ENCODE data around the gene SHISA8. TPM values are rescaled to one million over a fixed set of nuclear protein-coding genes. Genes with fewer than 3 reads are reported as not detected.

SHISA8 gene
- total and polyA plus RNA-seq, 10 of the 15 experiments (the other 5 are each of a cell fraction or from before 2014, with no cell fraction given), result 0.06 to 10.1 (median 0.25) TPM

DNA sequence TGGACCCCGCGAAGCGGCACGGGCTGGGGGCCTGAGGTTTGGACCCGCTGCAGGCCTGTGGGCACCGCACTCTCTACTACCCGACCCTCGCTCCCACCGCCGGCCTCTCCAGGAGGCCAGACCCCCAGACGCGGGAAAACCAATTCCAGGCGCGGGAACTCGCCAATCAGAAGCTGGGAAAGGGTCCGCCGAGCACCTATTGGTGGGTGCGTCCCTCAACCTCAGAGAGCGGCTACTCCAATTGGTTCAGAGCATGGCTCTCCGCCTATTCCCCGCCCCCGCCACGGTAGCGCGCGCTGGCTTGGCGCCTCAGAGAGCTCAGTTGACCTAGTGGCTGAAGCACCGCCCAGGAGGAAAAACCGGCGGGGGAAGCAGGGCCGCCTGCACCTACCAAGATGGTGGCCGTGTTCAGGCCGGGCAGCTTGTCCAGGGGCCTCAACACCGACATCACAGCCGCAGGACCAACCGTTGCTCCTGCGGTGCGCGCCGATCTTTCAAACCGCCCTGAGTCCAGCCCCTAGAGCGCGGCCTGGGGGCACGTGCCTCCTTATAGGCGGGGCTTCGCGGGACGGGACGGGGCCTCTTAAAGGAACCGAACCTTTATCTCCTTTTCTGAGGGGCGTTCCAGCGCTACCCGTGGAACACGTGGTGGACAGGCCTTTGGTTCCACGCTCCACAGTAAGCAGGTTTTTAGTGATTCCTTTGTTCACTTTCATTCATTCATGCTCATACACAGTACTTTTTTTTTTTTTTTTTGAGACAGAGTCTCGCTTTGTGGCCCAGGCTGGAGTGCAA, 32.0 kb upstream of the SHISA8 start, which contains the start of gene CENPM (continued):
- TF ChIP-seq, protein P1, sequence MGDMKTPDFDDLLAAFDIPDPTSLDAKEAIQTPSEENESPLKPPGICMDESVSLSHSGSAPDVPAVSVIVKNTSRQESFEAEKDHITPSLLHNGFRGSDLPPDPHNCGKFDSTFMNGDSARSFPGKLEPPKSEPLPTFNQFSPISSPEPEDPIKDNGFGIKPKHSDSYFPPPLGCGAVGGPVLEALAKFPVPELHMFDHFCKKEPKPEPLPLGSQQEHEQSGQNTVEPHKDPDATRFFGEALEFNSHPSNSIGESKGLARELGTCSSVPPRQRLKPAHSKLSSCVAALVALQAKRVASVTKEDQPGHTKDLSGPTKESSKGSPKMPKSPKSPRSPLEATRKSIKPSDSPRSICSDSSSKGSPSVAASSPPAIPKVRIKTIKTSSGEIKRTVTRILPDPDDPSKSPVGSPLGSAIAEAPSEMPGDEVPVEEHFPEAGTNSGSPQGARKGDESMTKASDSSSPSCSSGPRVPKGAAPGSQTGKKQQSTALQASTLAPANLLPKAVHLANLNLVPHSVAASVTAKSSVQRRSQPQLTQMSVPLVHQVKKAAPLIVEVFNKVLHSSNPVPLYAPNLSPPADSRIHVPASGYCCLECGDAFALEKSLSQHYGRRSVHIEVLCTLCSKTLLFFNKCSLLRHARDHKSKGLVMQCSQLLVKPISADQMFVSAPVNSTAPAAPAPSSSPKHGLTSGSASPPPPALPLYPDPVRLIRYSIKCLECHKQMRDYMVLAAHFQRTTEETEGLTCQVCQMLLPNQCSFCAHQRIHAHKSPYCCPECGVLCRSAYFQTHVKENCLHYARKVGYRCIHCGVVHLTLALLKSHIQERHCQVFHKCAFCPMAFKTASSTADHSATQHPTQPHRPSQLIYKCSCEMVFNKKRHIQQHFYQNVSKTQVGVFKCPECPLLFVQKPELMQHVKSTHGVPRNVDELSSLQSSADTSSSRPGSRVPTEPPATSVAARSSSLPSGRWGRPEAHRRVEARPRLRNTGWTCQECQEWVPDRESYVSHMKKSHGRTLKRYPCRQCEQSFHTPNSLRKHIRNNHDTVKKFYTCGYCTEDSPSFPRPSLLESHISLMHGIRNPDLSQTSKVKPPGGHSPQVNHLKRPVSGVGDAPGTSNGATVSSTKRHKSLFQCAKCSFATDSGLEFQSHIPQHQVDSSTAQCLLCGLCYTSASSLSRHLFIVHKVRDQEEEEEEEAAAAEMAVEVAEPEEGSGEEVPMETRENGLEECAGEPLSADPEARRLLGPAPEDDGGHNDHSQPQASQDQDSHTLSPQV (IDR thresholded peaks at IDR 0.05), result no peak
- TF ChIP-seq NRF1 (conservative IDR thresholded peaks at IDR 0.05; ENCODE audit: low read depth, low read length), result no peak

DNA sequence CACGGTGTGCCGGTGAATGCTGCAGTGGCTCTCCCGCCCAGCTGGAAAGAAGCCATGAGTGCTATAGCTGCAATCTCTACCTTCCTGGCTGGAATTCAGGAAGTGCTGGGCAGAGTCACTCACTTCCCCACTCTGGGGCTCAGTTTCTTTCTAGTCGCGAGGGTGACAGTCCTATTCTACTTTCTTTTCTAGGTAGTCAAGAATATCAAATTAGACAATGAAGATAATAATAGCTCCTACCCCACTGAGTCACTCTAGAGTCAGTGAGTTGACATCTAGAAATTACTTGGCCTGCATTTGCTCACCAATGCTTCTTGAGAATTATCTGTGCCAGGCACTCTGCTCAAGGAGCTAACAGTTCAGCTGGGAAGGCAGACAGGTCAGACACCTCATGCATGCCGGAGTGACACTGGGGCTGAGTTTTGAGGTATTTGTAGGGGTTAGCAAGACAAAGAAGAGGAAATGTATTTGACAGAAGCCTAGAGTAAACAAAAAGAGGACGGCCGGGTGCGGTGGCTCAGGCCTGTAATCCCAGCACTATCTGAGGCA, 28.9 kb upstream of the SHISA8 start:
- H4K20me1 ChIP-seq (ENCODE audit: control insufficient read depth, insufficient read depth), result no peaks in the 10 kb centered on the region
- in situ Hi-C loops (cut with MboI), result loop anchor here (5.0 kb wide), 1 partner anchor 246 kb away; the partner anchor contains the start of gene MEI1
- peaks cover 15 to 17% of the 10 kb centered on the region in 2 experiments; a peak in 3 of 4 replicates for H3K36me3 ChIP-seq (ENCODE audit: control insufficient read depth in 2 of 2, insufficient read depth in 2 of 2, low read length in 1 of 2)
- ChIA-PET RAD21 (ENCODE audit: unreplicated experiment) (interaction anchor here (0.6 to 3.1 kb wide), 14 partner anchors 9 to 322 kb away, joined by 3 to 31 read pairs (median 5); partner anchors contain the start of genes CCDC134, MEI1, SMIM45 and XRCC6), POLR2A (interaction anchor here (0.6 to 9.2 kb wide), 17 partner anchors 8 to 496 kb away, joined by 3 to 164 read pairs (median 4); partner anchors contain the start of genes CCDC134, NDUFA6, SREBF2 and TNFRSF13C), SMC1A (ENCODE audit: uncharacterized antibody, unreplicated experiment) (interaction anchor here (0.8 to 11.9 kb wide), 19 partner anchors 9 to 246 kb away, joined by 3 to 321 read pairs (median 3); partner anchors contain the start of genes MEI1 and TNFRSF13C), CTCF (interaction anchor here (0.5 to 3.6 kb wide), 17 partner anchors 9 to 246 kb away, joined by 3 to 30 read pairs (median 5); partner anchors contain the start of genes CCDC134, MEI1 and SREBF2)
- DNase-seq (ENCODE audit: low read depth, low spot score), result no peak
- H2AFZ ChIP-seq (ENCODE audit: control insufficient read depth, low read depth, low read length), result no peak overlapping the region
- peak overlapping the region; percentile 53 for H3K4me2 ChIP-seq (ENCODE audit: control insufficient read depth, insufficient read depth)
- peaks cover 49% of the 10 kb centered on the region for H3K79me2 ChIP-seq (ENCODE audit: control insufficient read depth, insufficient read depth, low read length)
- BruUV-seq (replicated peaks), result no TSS peak
- H3K27me3 ChIP-seq (replicated peaks in 1 of 2; ENCODE audit: control insufficient read depth in 2 of 2, insufficient read depth in 2 of 2, low read length in 1 of 2), result no peaks in the 10 kb centered on the region
- FAIRE-seq, result no peak
- intact Hi-C loops (cut with micrococcal nuclease; ENCODE audit: unreplicated experiment), result no loop called here
- H3K9me3 ChIP-seq (replicated peaks; ENCODE audit: control insufficient read depth, insufficient read depth, low read length), result no peaks in the 10 kb centered on the region
- peaks cover 56% of the 10 kb centered on the region for H3K4me1 ChIP-seq (ENCODE audit: control insufficient read depth, insufficient read depth, low read length)
- 0 out of 2 replicates have a peak overlapping the region, but pooled peaks have one; percentile 20 for H3K4me3 ChIP-seq
- peak overlapping the region; percentile 34 for H3K27ac ChIP-seq (ENCODE audit: control insufficient read depth, insufficient read depth)
- no peak for ATAC-seq
- peak overlapping the region; percentile 22; the same call in 1 of the 2 replicates for H3K9ac ChIP-seq (ENCODE audit: control insufficient read depth, insufficient read depth, low read length)
- 58% methylated on average over 9 of the region's 9 CpGs for WGBS (ENCODE audit: insufficient coverage, insufficient replicate concordance, low lambda C conversion rate, missing lambda C conversion rate)
- TF ChIP-seq, protein P2, sequence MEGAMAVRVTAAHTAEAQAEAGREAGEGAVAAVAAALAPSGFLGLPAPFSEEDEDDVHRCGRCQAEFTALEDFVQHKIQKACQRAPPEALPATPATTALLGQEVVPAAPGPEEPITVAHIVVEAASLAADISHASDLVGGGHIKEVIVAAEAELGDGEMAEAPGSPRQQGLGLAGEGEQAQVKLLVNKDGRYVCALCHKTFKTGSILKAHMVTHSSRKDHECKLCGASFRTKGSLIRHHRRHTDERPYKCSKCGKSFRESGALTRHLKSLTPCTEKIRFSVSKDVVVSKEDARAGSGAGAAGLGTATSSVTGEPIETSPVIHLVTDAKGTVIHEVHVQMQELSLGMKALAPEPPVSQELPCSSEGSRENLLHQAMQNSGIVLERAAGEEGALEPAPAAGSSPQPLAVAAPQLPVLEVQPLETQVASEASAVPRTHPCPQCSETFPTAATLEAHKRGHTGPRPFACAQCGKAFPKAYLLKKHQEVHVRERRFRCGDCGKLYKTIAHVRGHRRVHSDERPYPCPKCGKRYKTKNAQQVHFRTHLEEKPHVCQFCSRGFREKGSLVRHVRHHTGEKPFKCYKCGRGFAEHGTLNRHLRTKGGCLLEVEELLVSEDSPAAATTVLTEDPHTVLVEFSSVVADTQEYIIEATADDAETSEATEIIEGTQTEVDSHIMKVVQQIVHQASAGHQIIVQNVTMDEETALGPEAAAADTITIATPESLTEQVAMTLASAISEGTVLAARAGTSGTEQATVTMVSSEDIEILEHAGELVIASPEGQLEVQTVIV (IDR thresholded peaks at IDR 0.05; ENCODE audit: borderline replicate concordance, partially characterized antibody), result no peak
- TF ChIP-seq, protein P3, sequence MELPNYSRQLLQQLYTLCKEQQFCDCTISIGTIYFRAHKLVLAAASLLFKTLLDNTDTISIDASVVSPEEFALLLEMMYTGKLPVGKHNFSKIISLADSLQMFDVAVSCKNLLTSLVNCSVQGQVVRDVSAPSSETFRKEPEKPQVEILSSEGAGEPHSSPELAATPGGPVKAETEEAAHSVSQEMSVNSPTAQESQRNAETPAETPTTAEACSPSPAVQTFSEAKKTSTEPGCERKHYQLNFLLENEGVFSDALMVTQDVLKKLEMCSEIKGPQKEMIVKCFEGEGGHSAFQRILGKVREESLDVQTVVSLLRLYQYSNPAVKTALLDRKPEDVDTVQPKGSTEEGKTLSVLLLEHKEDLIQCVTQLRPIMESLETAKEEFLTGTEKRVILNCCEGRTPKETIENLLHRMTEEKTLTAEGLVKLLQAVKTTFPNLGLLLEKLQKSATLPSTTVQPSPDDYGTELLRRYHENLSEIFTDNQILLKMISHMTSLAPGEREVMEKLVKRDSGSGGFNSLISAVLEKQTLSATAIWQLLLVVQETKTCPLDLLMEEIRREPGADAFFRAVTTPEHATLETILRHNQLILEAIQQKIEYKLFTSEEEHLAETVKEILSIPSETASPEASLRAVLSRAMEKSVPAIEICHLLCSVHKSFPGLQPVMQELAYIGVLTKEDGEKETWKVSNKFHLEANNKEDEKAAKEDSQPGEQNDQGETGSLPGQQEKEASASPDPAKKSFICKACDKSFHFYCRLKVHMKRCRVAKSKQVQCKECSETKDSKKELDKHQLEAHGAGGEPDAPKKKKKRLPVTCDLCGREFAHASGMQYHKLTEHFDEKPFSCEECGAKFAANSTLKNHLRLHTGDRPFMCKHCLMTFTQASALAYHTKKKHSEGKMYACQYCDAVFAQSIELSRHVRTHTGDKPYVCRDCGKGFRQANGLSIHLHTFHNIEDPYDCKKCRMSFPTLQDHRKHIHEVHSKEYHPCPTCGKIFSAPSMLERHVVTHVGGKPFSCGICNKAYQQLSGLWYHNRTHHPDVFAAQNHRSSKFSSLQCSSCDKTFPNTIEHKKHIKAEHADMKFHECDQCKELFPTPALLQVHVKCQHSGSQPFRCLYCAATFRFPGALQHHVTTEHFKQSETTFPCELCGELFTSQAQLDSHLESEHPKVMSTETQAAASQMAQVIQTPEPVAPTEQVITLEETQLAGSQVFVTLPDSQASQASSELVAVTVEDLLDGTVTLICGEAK (IDR thresholded peaks at IDR 0.05; ENCODE audit: borderline replicate concordance), result no peak
- TF ChIP-seq, protein P4, sequence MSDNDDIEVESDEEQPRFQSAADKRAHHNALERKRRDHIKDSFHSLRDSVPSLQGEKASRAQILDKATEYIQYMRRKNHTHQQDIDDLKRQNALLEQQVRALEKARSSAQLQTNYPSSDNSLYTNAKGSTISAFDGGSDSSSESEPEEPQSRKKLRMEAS (IDR thresholded peaks at IDR 0.05; ENCODE audit: low read depth, low read length), result no peak
- TF ChIP-seq SPI1 (IDR thresholded peaks at IDR 0.05; ENCODE audit: borderline replicate concordance, insufficient read depth, low read depth, low read length), result peak; percentile 49; the same call in 1 of the 2 replicates
